Endothelial cell of umbilical vein (primary cell): Measurements from ENCODE around the gene DNAH6. TPM values are rescaled to one million over a fixed set of nuclear protein-coding genes. Genes with fewer than 3 reads are reported as not detected.

Experiments used
- BruUV-seq: library from RNA; stranded (reverse); fragments of 400-500 nt; replicated peaks from 2 replicates; lab custom pipeline; 2021; lab: Mats Ljungman, UMichigan
- CTCF ChIA-PET: fragments of 300-600, 350-600 bp; sonication (Branson Sonifier 250); formaldehyde crosslinking; loops from one replicate; lab custom pipeline; 2021; ENCODE audit warnings: antibody characterized with exemption, inconsistent platforms; lab: Charles Lee
- POLR2A ChIA-PET: fragments of 300-600, 350-600 bp; sonication (Branson Sonifier 250); formaldehyde crosslinking; loops from one replicate; lab custom pipeline; 2021; ENCODE audit warnings: antibody characterized with exemption, inconsistent platforms; lab: Charles Lee
- DNase-seq: peaks from one replicate; pipeline ENCODE4 v3.0.0-alpha.2; 2011; ENCODE audit warnings: low read depth, low spot score
- FAIRE-seq: peaks from 2 replicates; lab custom pipeline; 2011; peaks lifted over from hg19 to GRCh38; lab: Jason Lieb, UNC
- H2AFZ ChIP-seq: 2 replicates; pipeline ENCODE4 v1.6.0; 2012; ENCODE audit warnings: low read depth, low read length, control low read depth, inconsistent platforms
- H3K27ac ChIP-seq: 2 replicates; pipeline ENCODE4 v1.5.1; 2011; ENCODE audit warnings: low read depth, mild to moderate bottlenecking, control low read depth, low read length, moderate library complexity; ENCODE audit not compliant: insufficient read depth
- H3K27me3 ChIP-seq, 2 experiments: 2 replicates each; pipeline versions ENCODE4 v1.6.0 to v1.6.1; 2011; ENCODE audit warnings: low read length in 2 of 2, mixed read lengths in 1 of 2; ENCODE audit not compliant: control insufficient read depth in 2 of 2, insufficient read depth in 2 of 2
- H3K36me3 ChIP-seq, 2 experiments: 2 replicates in 1 of 2; 3 replicates in 1 of 2; pipeline ENCODE4 v1.5.1; 2011; ENCODE audit warnings: low read length in 2 of 2, mild to moderate bottlenecking in 1 of 2, moderate library complexity in 1 of 2; ENCODE audit not compliant: control insufficient read depth in 2 of 2, insufficient read depth in 2 of 2; ENCODE audit errors: extremely low read depth in 1 of 2
- H3K4me1 ChIP-seq: 3 replicates; pipeline ENCODE4 v1.5.1; 2011; ENCODE audit warnings: mild to moderate bottlenecking, low read length; ENCODE audit not compliant: control insufficient read depth, insufficient read depth; ENCODE audit errors: extremely low read depth
- H3K4me2 ChIP-seq: 2 replicates; pipeline ENCODE4 v1.6.1; 2011; ENCODE audit warnings: low read length, control low read depth, mixed read lengths; ENCODE audit not compliant: insufficient read depth
- H3K4me3 ChIP-seq, 3 experiments: fragments of 200-600 bp in 1 of 3; sonication (generic), shearing (Covaris generic) in 1 of 3; replicated peaks in 1 of 3; 2 replicates each; pipeline ENCODE4 v1.5.1; 2011 to 2016; ENCODE audit warnings: control low read depth in 3 of 3, low read length in 3 of 3, mild to moderate bottlenecking in 2 of 3, inconsistent platforms in 1 of 3, low read depth in 1 of 3, moderate library complexity in 1 of 3; ENCODE audit not compliant: insufficient read depth in 1 of 3
- H3K79me2 ChIP-seq: 2 replicates; pipeline ENCODE4 v1.6.0; 2012; ENCODE audit warnings: low read length, inconsistent platforms; ENCODE audit not compliant: control insufficient read depth, insufficient read depth
- H3K9ac ChIP-seq: replicated peaks from 2 replicates; pipeline ENCODE3; 2011; ENCODE audit warnings: low read length, control low read depth; ENCODE audit not compliant: insufficient read depth; ENCODE audit errors: extremely low read depth
- H3K9me1 ChIP-seq: replicated peaks from 3 replicates; pipeline ENCODE4 v1.6.0; 2011; ENCODE audit warnings: mild to moderate bottlenecking, low read length; ENCODE audit not compliant: control insufficient read depth, insufficient read depth; ENCODE audit errors: extremely low read depth
- H3K9me3 ChIP-seq: replicated peaks from 2 replicates; pipeline ENCODE4 v1.5.1; 2012; ENCODE audit warnings: low read length, inconsistent platforms; ENCODE audit not compliant: control insufficient read depth, insufficient read depth
- H4K20me1 ChIP-seq: replicated peaks from 2 replicates; pipeline ENCODE3; 2011; ENCODE audit warnings: mild to moderate bottlenecking, low read length; ENCODE audit not compliant: control insufficient read depth, insufficient read depth; ENCODE audit errors: extremely low read depth
- CTCF ChIP-seq, 2 donors: IDR thresholded peaks; 1 replicate in 1 of 2; 2 replicates in 1 of 2; pipeline ENCODE4 v1.5.1; 2011; ENCODE audit warnings: low read length in 2 of 2, mild to moderate bottlenecking in 2 of 2, moderate library complexity in 2 of 2, control low read depth in 1 of 2, inconsistent platforms in 1 of 2, low read depth in 1 of 2; ENCODE audit not compliant: insufficient read depth in 1 of 2; ENCODE audit errors: extremely low read depth in 1 of 2
- EZH2 ChIP-seq: IDR thresholded peaks from 2 replicates; pipeline ENCODE4 v1.6.1; 2012; ENCODE audit warnings: borderline replicate concordance, low read depth, mild to moderate bottlenecking, moderate library complexity, low read length, inconsistent platforms; ENCODE audit not compliant: severe bottlenecking
- FOS ChIP-seq: IDR thresholded peaks from 2 replicates; pipeline ENCODE4 v1.6.1; 2011; ENCODE audit warnings: mild to moderate bottlenecking, low read length, moderate library complexity, borderline replicate concordance; ENCODE audit not compliant: insufficient read depth
- GATA2 ChIP-seq: IDR thresholded peaks from 2 replicates; pipeline ENCODE4 v1.7.0; 2011; ENCODE audit warnings: low read depth, mild to moderate bottlenecking, moderate library complexity, mixed read lengths, low read length; ENCODE audit not compliant: insufficient read length, insufficient read depth
- JUN ChIP-seq: IDR thresholded peaks from 2 replicates; pipeline ENCODE4 v1.6.1; 2011; ENCODE audit warnings: borderline replicate concordance, low read depth; ENCODE audit not compliant: insufficient read length, insufficient read depth
- MAX ChIP-seq: IDR thresholded peaks from 2 replicates; pipeline ENCODE4 v1.6.1; 2011; ENCODE audit not compliant: insufficient read depth, insufficient read length
- MYC ChIP-seq: IDR thresholded peaks from one replicate; pipeline ENCODE4 v1.6.1; 2011; ENCODE audit warnings: mild to moderate bottlenecking, low read depth, low read length
- POLR2A ChIP-seq: IDR thresholded peaks from 2 replicates; pipeline ENCODE4 v1.6.1; 2012; ENCODE audit warnings: low read depth, mild to moderate bottlenecking, control low read depth, low read length
- POLR2AphosphoS5 ChIP-seq: IDR thresholded peaks from 2 replicates; pipeline ENCODE4 v1.6.1; 2012; ENCODE audit warnings: low read depth, mild to moderate bottlenecking, control low read depth, low read length, moderate library complexity; ENCODE audit not compliant: insufficient read depth
- dilution Hi-C: fragments of 300-500 bp; cut with MboI; formaldehyde crosslinking; loops from one replicate; pipeline ENCODE4 v1.15.0; 2019; ENCODE audit warnings: low sequenced_read_pairs; ENCODE audit not compliant: extremely low pct_ligation_motif_present
- intact Hi-C: fragments of 100-400 bp; cut with micrococcal nuclease; formaldehyde crosslinking; loops from one replicate; pipeline ENCODE4 v1.10.0; 2022
- polyA plus RNA-seq, 4 experiments: library from polyadenylated mRNA; depleted of rRNA in 3 of 4; stranded (reverse) in 3 of 4; unstranded in 1 of 4; fragments of >200 nt; gene quantifications; 2 replicates each; pipeline versions ENCODE4 v1.2.1 to v1.2.3, GENCODE V29; 2011 to 2012; ENCODE audit warnings: missing spikeins in 1 of 4
- total RNA-seq: library from RNA; stranded (reverse); gene quantifications from 2 replicates; pipeline ENCODE4 v1.2.3, GENCODE V29; 2021

The DNAH6 gene
- total and polyA plus RNA-seq, 2 donors (not counting 3 experiments of a cell fraction or from before 2014, with no cell fraction given), result 0.24 TPM; not detected in 1

GRCh38 chr2:84846041-84846663 lies 329.9 kb downstream of the DNAH6 start:
- Histone ChIP-seq H3K9ac (no peak overlapping the region), H3K4me2 (no peak overlapping the region), H4K20me1 (no peaks in the 10 kb centered on the region), H2AFZ (no peak overlapping the region), H3K36me3 (no peaks in the 10 kb centered on the region), H3K4me1 (no peaks in the 10 kb centered on the region), H3K9me3 (no peaks in the 10 kb centered on the region), H3K27ac (no peak overlapping the region), H3K27me3 (peaks cover 0 to 1% of the 10 kb centered on the region in 2 experiments), H3K9me1 (no peaks in the 10 kb centered on the region), H3K4me3 (no peak overlapping the region), H3K79me2 (no peaks in the 10 kb centered on the region)
- no peak for DNase-seq
- ChIA-PET CTCF (no interaction called here), POLR2A (no interaction called here)
- TF ChIP-seq MAX, result no peak
- TF ChIP-seq JUN, result no peak
- intact Hi-C loops, result no loop called here
- no peak for FAIRE-seq
- dilution Hi-C loops, result no loop called here
- BruUV-seq, result no TSS peak

GRCh38 chr2:84846741-84847142 lies 330.4 kb downstream of the DNAH6 start:
- dilution Hi-C loops, result no loop called here
- no TSS peak for BruUV-seq
- H3K27ac ChIP-seq, result no peak overlapping the region

More at GRCh38 chr2:84846741-84847142, 330.4 kb downstream of the DNAH6 start:
- H3K4me3 ChIP-seq, result no peak overlapping the region
- no peaks in the 10 kb centered on the region for H4K20me1 ChIP-seq
- H3K79me2 ChIP-seq, result no peaks in the 10 kb centered on the region
- H3K4me1 ChIP-seq, result no peaks in the 10 kb centered on the region
- ChIA-PET CTCF (no interaction called here), POLR2A (no interaction called here)
- FAIRE-seq, result no peak
- H3K27me3 ChIP-seq, result peaks cover 0 to 1% of the 10 kb centered on the region in 2 experiments
- H3K9ac ChIP-seq, result no peak overlapping the region
- TF ChIP-seq POLR2A, result no peak
- TF ChIP-seq JUN, result no peak
- no peak for TF ChIP-seq GATA2
- TF ChIP-seq EZH2, result no peak
- no peak for TF ChIP-seq FOS
- TF ChIP-seq MYC, result no peak
- TF ChIP-seq CTCF (IDR thresholded peaks at IDR 0.05; ENCODE audit: extremely low read depth in 1 of 2, insufficient read depth in 1 of 2, low read depth in 1 of 2, low read length in 2 of 2), result no peak
- no peak for TF ChIP-seq MAX
- TF ChIP-seq POLR2AphosphoS5, result no peak
- no peaks in the 10 kb centered on the region for H3K9me3 ChIP-seq
- no peak for DNase-seq
- no peak overlapping the region for H2AFZ ChIP-seq
- intact Hi-C loops, result no loop called here
- no peak overlapping the region for H3K4me2 ChIP-seq
- no peaks in the 10 kb centered on the region for H3K36me3 ChIP-seq
- no peaks in the 10 kb centered on the region for H3K9me1 ChIP-seq
